Tibial nerve (tissue), 4 donors: ENCODE data around the gene MAPK8IP1. TPM values are rescaled to one million over a fixed set of nuclear protein-coding genes. Genes with fewer than 3 reads are reported as not detected.
A peak's percentile ranks its signal among the peaks of the same experiment; 100 is the strongest.

Source experiments
- DNase-seq, 2 donors: peaks; one replicate each; pipeline ENCODE4 v3.0.0-alpha.2; 2019; ENCODE audit warnings: low spot score in 2 of 2
- H3K27ac ChIP-seq, 4 donors: fragments of 200-600 bp; sonication (generic) in 3 of 4; one replicate each; pipeline ENCODE4 v1.5.1; 2017 to 2019; ENCODE audit warnings: mild to moderate bottlenecking in 1 of 4
- H3K27me3 ChIP-seq, 2 donors: fragments of 200-600 bp; sonication (generic) in 1 of 2; one replicate each; pipeline versions ENCODE4 v1.5.1 to v1.6.0; 2017 to 2019
- H3K36me3 ChIP-seq, 3 donors: fragments of 200-600 bp; sonication (generic); one replicate each; pipeline ENCODE4 v1.5.1; 2018 to 2019
- H3K4me1 ChIP-seq, 4 donors: fragments of 200-600 bp; sonication (generic) in 3 of 4; one replicate each; pipeline ENCODE4 v1.5.1; 2017 to 2019
- H3K4me3 ChIP-seq, 4 donors: fragments of 200-600 bp; sonication (generic) in 3 of 4; one replicate each; pipeline ENCODE4 v1.5.1; 2017 to 2019; ENCODE audit warnings: mild to moderate bottlenecking in 1 of 4, moderate library complexity in 1 of 4
- H3K9me3 ChIP-seq, 4 donors: fragments of 200-600 bp; sonication (generic) in 3 of 4; one replicate each; pipeline ENCODE4 v1.5.1; 2017 to 2019
- EP300 ChIP-seq, 2 donors: sonication (generic); formaldehyde crosslinking; IDR thresholded peaks; one replicate each; pipeline ENCODE4 v1.6.1; 2017; ENCODE audit warnings: antibody characterized with exemption in 2 of 2, mild to moderate bottlenecking in 1 of 2
- POLR2A ChIP-seq, 2 donors: fragments of 450-650 bp; IDR thresholded peaks; one replicate each; pipeline ENCODE4 v1.6.1; 2017; ENCODE audit warnings: antibody characterized with exemption in 2 of 2, mild to moderate bottlenecking in 2 of 2, moderate library complexity in 2 of 2
- WGBS, 2 donors: methylation state at CpG; one replicate each; pipeline ENCODE4 v1.1.5; 2018; 5-methylcytosine and 5-hydroxymethylcytosine counted together
- total RNA-seq, 4 donors: library from RNA; depleted of rRNA; stranded (reverse); fragments of >200 nt; gene quantifications; one replicate each; pipeline ENCODE4 v1.1.0, GENCODE V29; 2016
- TF ChIP-seq, protein P1 (sequence below), 5 experiments: fragments of 200-600 bp in 3 of 5; fragments of 450-650 bp in 2 of 5; sonication (generic) in 3 of 5; IDR thresholded peaks; one replicate each; pipeline ENCODE4 v1.5.1; 2016 to 2019; ENCODE audit warnings: antibody characterized with exemption in 5 of 5, mild to moderate bottlenecking in 3 of 5, moderate library complexity in 2 of 5

The MAPK8IP1 gene
- total RNA-seq, 4 donors from 2014 or later = 165 to 298 (median 230) TPM

DNA sequence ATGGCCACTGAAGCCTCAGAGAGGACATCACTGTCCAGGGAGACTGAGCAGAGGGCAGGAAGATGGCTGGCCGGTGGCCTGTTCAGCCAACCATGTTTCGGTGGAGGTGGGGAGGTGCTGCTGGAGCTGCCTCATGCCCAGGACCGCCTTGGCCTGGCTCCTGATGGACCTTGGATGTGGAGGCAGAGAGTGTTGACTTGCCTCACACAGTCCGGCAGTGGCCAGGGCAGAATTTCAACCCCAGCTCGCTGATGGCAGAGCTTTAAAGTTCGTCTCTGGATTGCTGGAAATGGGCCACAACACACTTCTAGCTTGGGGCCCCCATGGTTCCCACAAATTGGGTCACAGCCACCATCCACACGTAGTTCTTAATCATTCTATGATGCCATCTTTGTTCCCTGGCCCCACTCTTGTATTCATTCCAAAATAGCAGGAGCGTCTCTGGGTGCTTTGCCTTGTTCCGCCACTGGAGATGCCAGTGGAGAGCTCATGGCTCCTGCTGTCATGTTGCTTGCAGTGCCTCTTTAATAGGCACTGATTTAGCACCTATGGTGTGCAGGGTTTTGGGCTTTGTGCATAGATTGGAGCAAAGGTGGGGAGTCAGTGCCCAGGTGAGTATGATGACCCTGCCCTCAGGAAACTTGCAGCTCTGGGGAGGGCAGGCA lies 5.6 kb downstream of the MAPK8IP1 start:
- no peaks in the 10 kb centered on the region for H3K9me3 ChIP-seq
- DNase-seq = no peak
- no peak for TF ChIP-seq POLR2A (IDR thresholded peaks at IDR 0.05)
- no peak for TF ChIP-seq EP300 (IDR thresholded peaks at IDR 0.05)
- TF ChIP-seq, protein P1, sequence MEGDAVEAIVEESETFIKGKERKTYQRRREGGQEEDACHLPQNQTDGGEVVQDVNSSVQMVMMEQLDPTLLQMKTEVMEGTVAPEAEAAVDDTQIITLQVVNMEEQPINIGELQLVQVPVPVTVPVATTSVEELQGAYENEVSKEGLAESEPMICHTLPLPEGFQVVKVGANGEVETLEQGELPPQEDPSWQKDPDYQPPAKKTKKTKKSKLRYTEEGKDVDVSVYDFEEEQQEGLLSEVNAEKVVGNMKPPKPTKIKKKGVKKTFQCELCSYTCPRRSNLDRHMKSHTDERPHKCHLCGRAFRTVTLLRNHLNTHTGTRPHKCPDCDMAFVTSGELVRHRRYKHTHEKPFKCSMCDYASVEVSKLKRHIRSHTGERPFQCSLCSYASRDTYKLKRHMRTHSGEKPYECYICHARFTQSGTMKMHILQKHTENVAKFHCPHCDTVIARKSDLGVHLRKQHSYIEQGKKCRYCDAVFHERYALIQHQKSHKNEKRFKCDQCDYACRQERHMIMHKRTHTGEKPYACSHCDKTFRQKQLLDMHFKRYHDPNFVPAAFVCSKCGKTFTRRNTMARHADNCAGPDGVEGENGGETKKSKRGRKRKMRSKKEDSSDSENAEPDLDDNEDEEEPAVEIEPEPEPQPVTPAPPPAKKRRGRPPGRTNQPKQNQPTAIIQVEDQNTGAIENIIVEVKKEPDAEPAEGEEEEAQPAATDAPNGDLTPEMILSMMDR (IDR thresholded peaks at IDR 0.05) = no peak
- no peak overlapping the region for H3K4me3 ChIP-seq
- peaks cover 0 to 1% of the 10 kb centered on the region in 2 donors for H3K27me3 ChIP-seq
- H3K36me3 ChIP-seq = no peaks in the 10 kb centered on the region
- H3K27ac ChIP-seq = peak overlapping the region in 3 of 4 donors; percentile 69 to 90 (median 76)
- 72 to 83% methylated on average over 9 of the region's 9 CpGs for WGBS, 2 donors
- H3K4me1 ChIP-seq = peaks cover 0 to 25% (median under 1%) of the 10 kb centered on the region in 4 donors

DNA sequence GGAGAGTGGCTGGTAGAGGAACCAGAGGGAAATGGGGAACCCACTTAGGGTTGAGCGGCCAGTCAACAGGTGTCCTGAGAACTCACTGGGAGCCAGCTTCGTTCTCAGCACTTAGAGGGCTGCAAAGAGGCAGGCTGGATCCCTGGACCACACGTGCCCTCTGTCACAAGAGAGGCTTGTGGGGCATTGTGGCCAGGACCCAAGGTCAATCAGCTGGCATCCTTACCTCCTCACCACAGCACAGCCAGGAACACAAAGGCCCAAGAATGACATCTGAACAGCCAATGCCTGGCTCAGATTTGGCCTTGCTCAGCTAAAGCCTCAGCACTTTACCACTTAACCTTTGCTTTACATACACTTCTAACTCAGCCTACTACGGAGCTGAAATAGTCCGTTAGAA lies 7.4 kb downstream of the MAPK8IP1 start:
- TF ChIP-seq, protein P1 (IDR thresholded peaks at IDR 0.05) = no peak
- peak in 1 of 2 donors; percentile 8 for TF ChIP-seq POLR2A (IDR thresholded peaks at IDR 0.05)
- no peak for DNase-seq
- Histone ChIP-seq H3K36me3 (no peaks in the 10 kb centered on the region), H3K27ac (peak overlapping the region in 3 of 4 donors; percentile 69 to 90 (median 76)), H3K27me3 (no peaks in the 10 kb centered on the region), H3K9me3 (no peaks in the 10 kb centered on the region), H3K4me3 (peak overlapping the region in 1 of 4 donors; percentile 5), H3K4me1 (peaks cover 0 to 27% (median 0%) of the 10 kb centered on the region in 4 donors)
- 53 to 62% methylated on average over 5 of the region's 5 CpGs for WGBS, 2 donors

DNA sequence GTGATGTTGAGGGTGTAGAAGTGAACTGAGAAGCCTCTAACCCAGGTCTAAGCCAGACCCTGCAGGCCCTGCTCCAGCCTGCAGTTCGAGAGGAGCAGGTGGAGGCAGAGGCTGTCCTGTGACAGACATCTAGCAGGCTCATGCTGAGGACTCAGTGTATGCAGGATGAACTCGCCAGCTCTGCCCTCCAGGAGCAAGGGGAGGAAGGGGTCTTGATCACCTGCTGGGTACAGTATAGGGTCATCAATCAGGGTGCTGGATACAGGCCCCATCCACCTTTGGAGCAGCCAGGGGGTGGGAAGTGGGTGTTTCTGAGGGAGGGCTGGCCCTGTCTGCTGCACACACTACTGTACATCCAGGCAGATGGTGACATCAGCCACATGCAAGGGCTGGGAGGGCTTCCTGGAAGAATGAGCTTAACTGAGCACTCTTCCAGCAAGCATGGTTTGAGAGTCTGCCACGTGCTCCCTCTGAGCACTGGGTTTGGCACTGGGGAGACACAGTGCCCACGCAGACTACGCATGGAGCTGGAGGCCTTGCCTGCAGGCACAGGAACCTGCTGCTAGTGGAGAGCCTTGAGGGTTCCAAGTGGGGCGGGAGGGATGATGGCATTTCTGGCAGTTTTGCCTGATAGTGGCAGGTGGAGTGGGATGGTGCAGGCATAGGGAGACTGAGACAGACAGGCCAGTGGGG lies 9.2 kb downstream of the MAPK8IP1 start:
- Histone ChIP-seq H3K27me3 (no peaks in the 10 kb centered on the region), H3K4me3 (no peak overlapping the region), H3K36me3 (no peaks in the 10 kb centered on the region), H3K9me3 (no peaks in the 10 kb centered on the region), H3K4me1 (peaks cover 0 to 45% (median 8%) of the 10 kb centered on the region in 4 donors), H3K27ac (peak overlapping the region; percentile 32 to 90 (median 54))
- TF ChIP-seq POLR2A (IDR thresholded peaks at IDR 0.05) (no peak), EP300 (IDR thresholded peaks at IDR 0.05) (peak in 1 of 2 donors; percentile 13)
- WGBS, 2 donors = 81 to 86% methylated on average over 6 of the region's 6 CpGs
- DNase-seq = no peak

DNA sequence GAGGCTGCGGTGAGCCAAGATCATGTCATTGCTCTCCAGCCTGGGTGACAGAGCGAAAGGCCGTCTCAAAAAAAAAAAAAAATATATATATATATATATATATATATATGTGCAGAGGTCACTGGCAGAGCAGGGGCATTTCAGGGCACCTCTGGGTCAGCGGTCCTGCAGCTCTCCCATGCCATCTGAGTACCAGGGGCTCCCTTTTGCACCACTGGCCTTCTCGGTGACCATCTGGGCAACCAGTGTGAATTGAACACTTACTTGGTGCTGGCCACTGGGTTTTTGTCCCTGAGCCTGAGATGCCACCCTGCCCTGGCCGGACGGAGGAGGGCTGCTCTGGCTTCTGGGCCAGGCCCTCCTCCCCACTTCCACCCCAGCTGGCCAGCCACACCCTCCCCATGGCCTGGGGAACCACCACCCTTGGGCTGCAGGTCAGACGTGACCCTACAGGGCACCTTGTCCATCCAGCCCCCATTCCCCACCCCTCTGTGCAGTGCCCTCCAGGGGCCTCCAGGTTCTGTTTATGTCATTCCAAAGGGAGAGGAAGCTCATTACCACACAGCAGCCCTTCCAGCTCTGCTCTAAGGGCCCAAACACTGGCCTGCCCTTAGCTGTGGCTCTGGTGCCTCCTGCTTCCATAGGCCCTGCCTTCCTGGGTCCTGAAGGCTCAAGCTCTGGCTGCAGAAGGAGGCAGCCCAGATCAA lies 10.3 kb downstream of the MAPK8IP1 start:
- WGBS, 2 donors = 76 to 88% methylated on average over 8 of the region's 8 CpGs
- H3K4me3 ChIP-seq = no peak overlapping the region
- no peak for DNase-seq
- no peaks in the 10 kb centered on the region for H3K27me3 ChIP-seq
- H3K4me1 ChIP-seq = peaks cover 0 to 51% (median 11%) of the 10 kb centered on the region in 4 donors
- no peak for TF ChIP-seq EP300 (IDR thresholded peaks at IDR 0.05)
- TF ChIP-seq, protein P1 (IDR thresholded peaks at IDR 0.05) = no peak
- TF ChIP-seq POLR2A (IDR thresholded peaks at IDR 0.05) = no peak
- peak overlapping the region in 3 of 4 donors; percentile 34 to 90 (median 70) for H3K27ac ChIP-seq
- H3K36me3 ChIP-seq = no peaks in the 10 kb centered on the region
- H3K9me3 ChIP-seq = no peaks in the 10 kb centered on the region

DNA sequence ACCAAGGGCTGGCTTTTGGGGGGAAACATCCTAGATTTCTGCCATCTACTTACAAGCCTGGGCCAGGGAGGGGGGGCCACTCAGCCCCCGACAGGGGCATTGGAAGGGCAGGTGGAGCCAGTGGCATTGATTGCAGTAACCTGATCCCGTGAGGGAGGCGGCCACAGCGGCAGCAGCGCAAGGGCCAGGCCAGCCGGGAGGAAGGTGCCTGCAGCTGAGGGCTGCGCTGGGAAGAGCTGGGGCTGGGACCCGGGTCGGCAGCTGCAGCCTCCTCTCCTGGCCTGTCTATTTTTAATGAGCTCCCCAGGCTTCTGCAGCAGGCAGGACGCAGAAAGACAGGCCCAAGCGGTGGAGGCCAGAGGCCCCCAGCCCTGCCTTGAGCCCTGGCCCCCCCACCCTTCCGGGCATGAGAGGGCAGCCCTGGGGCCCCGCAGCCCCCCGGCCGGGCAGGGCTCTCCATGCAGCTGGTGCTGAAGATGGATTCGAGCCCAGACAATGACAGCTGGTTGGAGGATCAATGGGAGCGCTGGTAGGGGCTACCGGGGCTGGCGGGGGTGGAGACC lies 11.1 kb downstream of the MAPK8IP1 start:
- Histone ChIP-seq H3K27ac (peak overlapping the region in 2 of 4 donors; percentile 70 to 90), H3K4me1 (peaks cover 0 to 54% (median 17%) of the 10 kb centered on the region in 4 donors), H3K36me3 (no peaks in the 10 kb centered on the region), H3K27me3 (no peaks in the 10 kb centered on the region), H3K9me3 (no peaks in the 10 kb centered on the region), H3K4me3 (no peak overlapping the region)
- 10 to 24% methylated on average over 4 to 13 of the region's 19 CpGs for WGBS, 2 donors
- TF ChIP-seq, protein P1 (IDR thresholded peaks at IDR 0.05) = no peak
- TF ChIP-seq POLR2A (IDR thresholded peaks at IDR 0.05) (no peak), EP300 (IDR thresholded peaks at IDR 0.05) (no peak)
- no peak for DNase-seq
